H1 (cell line): ENCODE results near the gene BASP1. TPM values are rescaled to one million over a fixed set of nuclear protein-coding genes. Genes with fewer than 3 reads are reported as not detected.

ENCODE experiments used
- CHD2 ChIP-seq: IDR thresholded peaks from 2 replicates; pipeline ENCODE4 v1.6.1; 2012; ENCODE audit warnings: low read length, improper control_type of control experiment
- CHD7 ChIP-seq: fragments of 300-600 bp; sonication (generic); IDR thresholded peaks from 2 replicates; pipeline ENCODE4 v1.7.1; 2012; ENCODE audit warnings: low read length, moderate library complexity, mild to moderate bottlenecking, inconsistent platforms; ENCODE audit not compliant: insufficient replicate concordance
- CTBP2 ChIP-seq: IDR thresholded peaks from 2 replicates; pipeline ENCODE4 v1.7.0; 2011; ENCODE audit warnings: borderline replicate concordance, mild to moderate bottlenecking, moderate library complexity, mixed read lengths, low read length; ENCODE audit not compliant: insufficient read depth, insufficient read length
- GABPA ChIP-seq: IDR thresholded peaks from 2 replicates; pipeline ENCODE4 v1.6.1; 2011; ENCODE audit warnings: mild to moderate bottlenecking, low read length, moderate library complexity, borderline replicate concordance; ENCODE audit not compliant: insufficient read depth
- KDM1A ChIP-seq: fragments of 200-600, 300-600 bp; sonication (generic); IDR thresholded peaks from 2 replicates; pipeline ENCODE4 v1.7.1; 2016; ENCODE audit warnings: mild to moderate bottlenecking, low read length, borderline replicate concordance
- KDM4A ChIP-seq: IDR thresholded peaks from one replicate; pipeline ENCODE4 v1.7.1; 2012; ENCODE audit warnings: low read depth, mild to moderate bottlenecking, moderate library complexity, low read length, inconsistent platforms; ENCODE audit not compliant: severe bottlenecking
- KDM5A ChIP-seq: fragments of 200-600 bp; IDR thresholded peaks from 2 replicates; pipeline ENCODE4 v1.7.1; 2012; ENCODE audit warnings: mild to moderate bottlenecking, low read length, inconsistent platforms, mixed read lengths
- PHF8 ChIP-seq: fragments of 200-600 bp; sonication (generic); conservative IDR thresholded peaks from 2 replicates; pipeline ENCODE4 v1.7.1; 2012; ENCODE audit warnings: low read depth, mild to moderate bottlenecking, inconsistent platforms, low read length, moderate library complexity
- RNF2 ChIP-seq: fragments of 200-900, 300-1000 bp; sonication (generic); IDR thresholded peaks from 2 replicates; pipeline ENCODE4 v1.7.1; 2016; ENCODE audit warnings: borderline replicate concordance, low read depth, mild to moderate bottlenecking, antibody characterized with exemption, low read length; ENCODE audit not compliant: poor library complexity, severe bottlenecking; ENCODE audit errors: missing control alignments
- TBP ChIP-seq: IDR thresholded peaks from 2 replicates; pipeline ENCODE4 v1.6.1; 2011; ENCODE audit warnings: low read depth, low read length, improper control_type of control experiment
- polyA plus RNA-seq, 7 experiments: library from polyadenylated mRNA; depleted of rRNA in 3 of 7; stranded (reverse) in 5 of 7; unstranded in 2 of 7; fragments of >200 nt in 5 of 7; fragments of 200-250 nt in 2 of 7; gene quantifications; 1 replicate in 5 of 7; 2 replicates in 1 of 7; 4 replicates in 1 of 7; pipeline versions ENCODE4 v1.2.1 to v1.2.3, GENCODE V29; 2011 to 2013; ENCODE audit warnings: missing spikeins in 2 of 7, mixed read lengths in 2 of 7
- total RNA-seq: library from RNA; stranded (reverse); fragmentation: NEBNext Ultra II Directional; extraction: Animal tissue kit (Norgen Biotek cat#: 25700); gene quantifications from 2 replicates; pipeline ENCODE4 v1.2.1, GENCODE V29; 2021

The BASP1 gene
- total and polyA plus RNA-seq, 2 of the 8 experiments (the other 6 are each of a cell fraction or from before 2014, with no cell fraction given) = 95.2 to 104 TPM

- TF ChIP-seq CHD7 = no peak
- TF ChIP-seq KDM5A = no peak
- TF ChIP-seq PHF8 = no peak
- no peak for TF ChIP-seq KDM4A
- TF ChIP-seq GABPA = no peak
- no peak for TF ChIP-seq KDM1A
- no peak for TF ChIP-seq CTBP2
- TF ChIP-seq RNF2 = no peak
- TF ChIP-seq TBP = no peak
- no peak for TF ChIP-seq CHD2
These were observed 16.9 kb downstream of the BASP1 start (continued) for GRCh38 chr5:17234374-17234773.
